Measurements from ENCODE around the gene LDLRAD2. TPM values are rescaled to one million over a fixed set of nuclear protein-coding genes. Genes with fewer than 3 reads are reported as not detected.

The LDLRAD2 gene
- total and polyA plus RNA-seq, 9 of the 15 experiments (the other 6 are each of a cell fraction or from before 2014, with no cell fraction given): 0.45 to 0.48 TPM; not detected in 7

DNA sequence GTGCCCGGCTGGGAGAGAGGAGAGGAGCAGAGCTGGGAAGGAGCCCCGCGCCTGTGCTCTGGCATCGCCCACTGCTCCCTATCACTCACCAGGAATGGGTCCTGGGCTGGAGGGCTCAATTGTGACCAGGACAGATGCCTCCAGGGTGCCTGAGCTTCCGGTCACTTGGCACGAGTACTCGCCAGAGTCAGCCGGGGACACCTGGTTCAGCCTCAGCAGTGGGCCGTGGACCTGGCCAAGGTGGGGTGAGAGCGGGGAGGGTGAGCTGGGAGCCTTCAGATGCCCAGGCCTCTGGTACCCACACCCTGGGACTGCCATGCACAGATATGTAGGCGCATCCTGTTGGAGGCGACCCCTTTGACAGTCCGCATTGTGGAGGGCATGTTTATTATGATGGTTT lies 31.1 kb downstream of the LDLRAD2 start:
- in situ Hi-C loops (cut with MboI): no loop called here
- ChIA-PET CTCF (ENCODE audit: low intra/inter-chr PET ratio) (no interaction called here), POLR2A (no interaction called here)
- Histone ChIP-seq H3K9ac (ENCODE audit: insufficient read depth in 1 of 2, low read depth in 2 of 2, low read length in 2 of 2) (peak overlapping the region in 1 of 2 experiments; percentile 56; a peak in 2 of 4 replicates), H3K4me1 (replicated peaks in 1 of 2; ENCODE audit: control insufficient read depth in 2 of 2, insufficient read depth in 2 of 2, low read length in 2 of 2) (peaks cover 0 to 17% of the 10 kb centered on the region in 2 experiments; a peak in 1 of 5 replicates), H3K27me3 (ENCODE audit: control insufficient read depth in 2 of 2, insufficient read depth in 2 of 2, low read length in 2 of 2) (no peaks in the 10 kb centered on the region), H4K20me1 (replicated peaks; ENCODE audit: control insufficient read depth, insufficient read depth, low read length) (no peaks in the 10 kb centered on the region; the same call in 1 of the 2 replicates), H2AFZ (ENCODE audit: low read depth, low read length) (no peak overlapping the region), H3K9me1 (ENCODE audit: control insufficient read depth, insufficient read depth, low read length) (no peaks in the 10 kb centered on the region), H3K36me3 (ENCODE audit: control insufficient read depth, insufficient read depth, low read length) (peaks cover 84% of the 10 kb centered on the region), H3K27ac (ENCODE audit: extremely low read depth, low read depth, low read length) (no peak overlapping the region), H3K9me3 (replicated peaks; ENCODE audit: control insufficient read depth, insufficient read depth, low read depth, low read length) (no peaks in the 10 kb centered on the region), H3K4me3 (no peak overlapping the region), H3K79me2 (ENCODE audit: control insufficient read depth, insufficient read depth, low read length) (no peaks in the 10 kb centered on the region), H3K4me2 (ENCODE audit: insufficient read depth, low read length) (no peak overlapping the region)
- no peak for DNase-seq (ENCODE audit: extremely low read depth in 1 of 4, low spot score in 3 of 4)
- ATAC-seq: no peak
- BruUV-seq (replicated peaks): no TSS peak
- intact Hi-C loops (cut with micrococcal nuclease): no loop called here
- no peak for TF ChIP-seq ZNF143 (CRISPR knock-in tag; IDR thresholded peaks at IDR 0.05)
- TF ChIP-seq KDM4B (IDR thresholded peaks at IDR 0.05; ENCODE audit: borderline replicate concordance in 2 of 2, low read depth in 1 of 2): no peak
- TF ChIP-seq POLR2G (IDR thresholded peaks at IDR 0.05; ENCODE audit: low read depth, low read length): peak; percentile 24; the same call in 1 of the 2 replicates
- 97% methylated on average over 13 of the region's 13 CpGs for WGBS (ENCODE audit: insufficient coverage, low coverage, missing lambda C conversion rate)
- FAIRE-seq: no peak

DNA sequence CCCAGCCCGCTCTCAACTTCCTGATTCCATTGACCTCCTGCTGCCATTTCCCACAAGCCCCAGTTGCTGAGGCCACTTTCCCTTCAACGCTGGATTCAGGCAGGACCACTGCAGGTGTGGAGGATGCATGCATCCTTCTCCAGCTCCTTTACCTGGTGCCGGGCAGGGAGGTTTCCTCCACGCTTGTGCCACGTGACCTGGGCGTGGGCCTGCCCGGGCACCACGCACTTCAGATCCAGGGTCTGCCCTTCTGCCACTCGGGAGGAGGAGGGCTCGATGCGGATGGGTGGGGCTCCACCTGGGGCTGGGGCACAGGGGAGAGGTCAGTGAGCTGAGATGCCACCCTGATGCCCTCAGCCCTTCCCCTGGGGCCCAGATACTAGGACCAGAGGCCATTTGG lies 31.9 kb downstream of the LDLRAD2 start:
- POLR2A ChIA-PET: interaction anchor here (0.6 kb wide), 1 partner anchor 107 kb away, joined by 3 read pairs; no protein-coding TSS in a partner anchor
- H3K9me3 ChIP-seq (replicated peaks; ENCODE audit: control insufficient read depth, insufficient read depth, low read depth, low read length): no peaks in the 10 kb centered on the region
- H3K4me1 ChIP-seq (replicated peaks in 1 of 2; ENCODE audit: control insufficient read depth in 2 of 2, insufficient read depth in 2 of 2, low read length in 2 of 2): peaks cover 0 to 21% of the 10 kb centered on the region in 2 experiments; a peak in 1 of 5 replicates
- no TSS peak for BruUV-seq (replicated peaks)
- no peak for FAIRE-seq
- CTCF ChIA-PET (ENCODE audit: low intra/inter-chr PET ratio): no interaction called here
- no peak overlapping the region for H3K27ac ChIP-seq (ENCODE audit: extremely low read depth, low read depth, low read length)
- no peak for ATAC-seq
- no peaks in the 10 kb centered on the region for H3K79me2 ChIP-seq (ENCODE audit: control insufficient read depth, insufficient read depth, low read length)
- peaks cover 84% of the 10 kb centered on the region for H3K36me3 ChIP-seq (ENCODE audit: control insufficient read depth, insufficient read depth, low read length)
- no peaks in the 10 kb centered on the region for H3K27me3 ChIP-seq (ENCODE audit: control insufficient read depth in 2 of 2, insufficient read depth in 2 of 2, low read length in 2 of 2)
- H3K4me3 ChIP-seq: no peak overlapping the region
- intact Hi-C loops (cut with micrococcal nuclease) (no loop called here), in situ Hi-C loops (cut with MboI) (no loop called here)
- no peak for DNase-seq (ENCODE audit: extremely low read depth in 1 of 4, low spot score in 3 of 4)
- peaks cover under 1% of the 10 kb centered on the region for H3K9me1 ChIP-seq (ENCODE audit: control insufficient read depth, insufficient read depth, low read length)
- 92% methylated on average over 10 of the region's 11 CpGs for WGBS (ENCODE audit: insufficient coverage, low coverage, missing lambda C conversion rate)
- H3K4me2 ChIP-seq (ENCODE audit: insufficient read depth, low read length): no peak overlapping the region
- no peak overlapping the region for H2AFZ ChIP-seq (ENCODE audit: low read depth, low read length)
- peak overlapping the region in 1 of 2 experiments; percentile 13; a peak in 1 of 4 replicates for H3K9ac ChIP-seq (ENCODE audit: insufficient read depth in 1 of 2, low read depth in 2 of 2, low read length in 2 of 2)
- no peaks in the 10 kb centered on the region; the same call in 1 of the 2 replicates for H4K20me1 ChIP-seq (replicated peaks; ENCODE audit: control insufficient read depth, insufficient read depth, low read length)
- no peak for TF ChIP-seq TAF7 (tag; IDR thresholded peaks at IDR 0.05)
- TF ChIP-seq, protein P1, sequence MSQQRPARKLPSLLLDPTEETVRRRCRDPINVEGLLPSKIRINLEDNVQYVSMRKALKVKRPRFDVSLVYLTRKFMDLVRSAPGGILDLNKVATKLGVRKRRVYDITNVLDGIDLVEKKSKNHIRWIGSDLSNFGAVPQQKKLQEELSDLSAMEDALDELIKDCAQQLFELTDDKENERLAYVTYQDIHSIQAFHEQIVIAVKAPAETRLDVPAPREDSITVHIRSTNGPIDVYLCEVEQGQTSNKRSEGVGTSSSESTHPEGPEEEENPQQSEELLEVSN (IDR thresholded peaks at IDR 0.05; ENCODE audit: borderline replicate concordance in 1 of 2, extremely low read depth in 1 of 2, insufficient read depth in 1 of 2, insufficient read length in 1 of 2, low read depth in 1 of 2, low read length in 1 of 2, poor library complexity in 1 of 2, severe bottlenecking in 1 of 2): no peak
- TF ChIP-seq, protein P2, sequence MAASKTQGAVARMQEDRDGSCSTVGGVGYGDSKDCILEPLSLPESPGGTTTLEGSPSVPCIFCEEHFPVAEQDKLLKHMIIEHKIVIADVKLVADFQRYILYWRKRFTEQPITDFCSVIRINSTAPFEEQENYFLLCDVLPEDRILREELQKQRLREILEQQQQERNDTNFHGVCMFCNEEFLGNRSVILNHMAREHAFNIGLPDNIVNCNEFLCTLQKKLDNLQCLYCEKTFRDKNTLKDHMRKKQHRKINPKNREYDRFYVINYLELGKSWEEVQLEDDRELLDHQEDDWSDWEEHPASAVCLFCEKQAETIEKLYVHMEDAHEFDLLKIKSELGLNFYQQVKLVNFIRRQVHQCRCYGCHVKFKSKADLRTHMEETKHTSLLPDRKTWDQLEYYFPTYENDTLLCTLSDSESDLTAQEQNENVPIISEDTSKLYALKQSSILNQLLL (CRISPR knock-in tag; IDR thresholded peaks at IDR 0.05; ENCODE audit: borderline replicate concordance): no peak
- no peak for TF ChIP-seq ZNF232 (CRISPR knock-in tag; IDR thresholded peaks at IDR 0.05)
- TF ChIP-seq SMARCA5 (IDR thresholded peaks at IDR 0.05): no peak
- TF ChIP-seq POU5F1 (IDR thresholded peaks at IDR 0.05; ENCODE audit: borderline replicate concordance, low read depth, low read length, partially characterized antibody): no peak
- no peak for TF ChIP-seq HLTF (IDR thresholded peaks at IDR 0.05)
- TF ChIP-seq EZH2 (IDR thresholded peaks at IDR 0.05; ENCODE audit: borderline replicate concordance, low read depth, low read length): no peak
- TF ChIP-seq HDAC6 (IDR thresholded peaks at IDR 0.05; ENCODE audit: low read depth, low read length): no peak
- no peak for TF ChIP-seq HMG20B (CRISPR knock-in tag; IDR thresholded peaks at IDR 0.05)
- TF ChIP-seq PHF20 (IDR thresholded peaks at IDR 0.05; ENCODE audit: partially characterized antibody): no peak
- TF ChIP-seq NELFE (IDR thresholded peaks at IDR 0.05; ENCODE audit: insufficient read depth, insufficient read length): no peak

Data from K562 (cell line).